HepG2 (cell line): Measurements from ENCODE around the gene TEC.

Source experiments
- ATF2 ChIP-seq: sonication (generic); formaldehyde crosslinking; IDR thresholded peaks from 2 replicates; pipeline ENCODE4 v1.4.0; 2020; ENCODE audit warnings: missing genetic modification reagents
- EP300 ChIP-seq, 3 experiments: sonication (generic) in 1 of 3; formaldehyde crosslinking in 1 of 3; IDR thresholded peaks; 2 replicates each; pipeline versions ENCODE4 v1.5.1 to v1.6.1; 2011 to 2020; ENCODE audit warnings: low read depth in 2 of 3, low read length in 2 of 3, borderline replicate concordance in 1 of 3, improper control_type of control experiment in 1 of 3, mild to moderate bottlenecking in 1 of 3, missing genetic modification reagents in 1 of 3, moderate library complexity in 1 of 3
- HNRNPL ChIP-seq: fragments of 200-400 bp; formaldehyde crosslinking; IDR thresholded peaks from 2 replicates; pipeline ENCODE4 v1.6.1; 2017; ENCODE audit warnings: mild to moderate bottlenecking, low read depth, low read length
- RAD51 ChIP-seq: fragments of 450-650 bp; IDR thresholded peaks from 2 replicates; pipeline ENCODE4 v1.6.1; 2016; ENCODE audit warnings: borderline replicate concordance

- TF ChIP-seq ATF2 (CRISPR knock-in tag) = no peak
- no peak for TF ChIP-seq HNRNPL
- TF ChIP-seq RAD51 = no peak
- no peak for TF ChIP-seq EP300 (IDR thresholded peaks at IDR 0.05; ENCODE audit: low read depth in 2 of 2, low read length in 2 of 2)
- TF ChIP-seq EP300 (CRISPR knock-in tag; IDR thresholded peaks at IDR 0.05; ENCODE audit: borderline replicate concordance) = no peak
These were observed at the start of gene TEC for GRCh38 chr4:48268956-48269860.
